Smooth muscle cell (in vitro differentiated cells): ENCODE results near the gene NIFK. TPM values are rescaled to one million over a fixed set of nuclear protein-coding genes. Genes with fewer than 3 reads are reported as not detected.
"Not testable (repeated sequence)": the region's sequence is repeated elsewhere in the genome, so short reads cannot be mapped to it uniquely, and the experiment has no call there.

Experiments
- DNase-seq: peaks from one replicate; lab custom pipeline; 2025; ENCODE audit not compliant: unreplicated experiment; lab: John Stamatoyannopoulos, UW
- H2AFZ ChIP-seq: fragments of 200-600 bp; sonication (generic); 2 replicates; pipeline ENCODE4 v1.6.0; 2016; ENCODE audit warnings: antibody characterized with exemption, low read depth, mild to moderate bottlenecking
- H3F3A ChIP-seq: fragments of 200-600 bp; sonication (generic); 2 replicates; pipeline ENCODE4 v1.6.0; 2017; ENCODE audit warnings: antibody characterized with exemption, low read depth
- H3K27ac ChIP-seq: fragments of 200-600 bp; sonication (generic); 2 replicates; pipeline ENCODE4 v1.5.1; 2016; ENCODE audit warnings: low read depth, mild to moderate bottlenecking
- H3K27me3 ChIP-seq: fragments of 200-600 bp; sonication (generic); 2 replicates; pipeline ENCODE4 v1.6.1; 2016; ENCODE audit warnings: low read depth, mild to moderate bottlenecking
- H3K36me3 ChIP-seq: fragments of 200-600 bp; sonication (generic); 2 replicates; pipeline ENCODE4 v1.5.1; 2016; ENCODE audit warnings: low read depth
- H3K4me1 ChIP-seq: fragments of 200-600 bp; sonication (generic); 2 replicates; pipeline ENCODE4 v1.5.1; 2016; ENCODE audit warnings: low read depth
- H3K4me2 ChIP-seq: fragments of 200-600 bp; sonication (generic); 2 replicates; pipeline ENCODE4 v1.6.0; 2016; ENCODE audit warnings: mild to moderate bottlenecking
- H3K4me3 ChIP-seq: fragments of 200-600 bp; sonication (generic); 2 replicates; pipeline ENCODE4 v1.5.1; 2016; ENCODE audit warnings: mild to moderate bottlenecking
- H3K79me2 ChIP-seq: fragments of 200-600 bp; sonication (generic); 2 replicates; pipeline ENCODE4 v1.6.0; 2016; ENCODE audit warnings: low read depth, mild to moderate bottlenecking
- H3K9ac ChIP-seq: fragments of 200-600 bp; sonication (generic); 2 replicates; pipeline ENCODE4 v1.6.0; 2016; ENCODE audit warnings: low read depth
- H3K9me3 ChIP-seq: fragments of 200-600 bp; sonication (generic); replicated peaks from 2 replicates; pipeline ENCODE4 v1.5.1; 2016; ENCODE audit warnings: low read depth
- H4K20me1 ChIP-seq: fragments of 200-600 bp; sonication (generic); 2 replicates; pipeline ENCODE4 v1.6.0; 2016; ENCODE audit warnings: low read depth
- WGBS: methylation state at CpG from one replicate; pipeline ENCODE4 v1.1.7; 2016; ENCODE audit warnings: low lambda C conversion rate; 5-methylcytosine and 5-hydroxymethylcytosine counted together
- polyA plus RNA-seq: library from polyadenylated mRNA; unstranded; fragments of >200 nt; fragmentation: Nextera tagmentation; extraction: Ambion mirVana; gene quantifications from 2 replicates; pipeline ENCODE4 v1.2.1, GENCODE V29; 2016
- total RNA-seq: library from RNA; depleted of rRNA; stranded (reverse); fragments of >200 nt; gene quantifications from 2 replicates; pipeline ENCODE4 v1.2.3, GENCODE V29; 2014
- TF ChIP-seq, protein P1 (sequence below): fragments of 200-600 bp; sonication (generic); IDR thresholded peaks from 2 replicates; pipeline ENCODE4 v1.5.1; 2017; ENCODE audit warnings: borderline replicate concordance, mild to moderate bottlenecking, antibody characterized with exemption; ENCODE audit not compliant: insufficient read depth, poor library complexity, severe bottlenecking

Gene NIFK
- total and polyA plus RNA-seq, 2 experiments from 2014 or later = 43.6 to 92.5 TPM

GRCh38 chr2:121722479-121722878, 14.2 kb downstream of the NIFK start:
- H3K9me3 ChIP-seq = no peaks in the 10 kb centered on the region
- peaks cover 4% of the 10 kb centered on the region for H3F3A ChIP-seq
- 78% methylated on average over 5 of the region's 5 CpGs for WGBS
- H3K79me2 ChIP-seq = no peaks in the 10 kb centered on the region
- no peaks in the 10 kb centered on the region for H4K20me1 ChIP-seq
- H2AFZ ChIP-seq = no peak overlapping the region
- TF ChIP-seq, protein P1, sequence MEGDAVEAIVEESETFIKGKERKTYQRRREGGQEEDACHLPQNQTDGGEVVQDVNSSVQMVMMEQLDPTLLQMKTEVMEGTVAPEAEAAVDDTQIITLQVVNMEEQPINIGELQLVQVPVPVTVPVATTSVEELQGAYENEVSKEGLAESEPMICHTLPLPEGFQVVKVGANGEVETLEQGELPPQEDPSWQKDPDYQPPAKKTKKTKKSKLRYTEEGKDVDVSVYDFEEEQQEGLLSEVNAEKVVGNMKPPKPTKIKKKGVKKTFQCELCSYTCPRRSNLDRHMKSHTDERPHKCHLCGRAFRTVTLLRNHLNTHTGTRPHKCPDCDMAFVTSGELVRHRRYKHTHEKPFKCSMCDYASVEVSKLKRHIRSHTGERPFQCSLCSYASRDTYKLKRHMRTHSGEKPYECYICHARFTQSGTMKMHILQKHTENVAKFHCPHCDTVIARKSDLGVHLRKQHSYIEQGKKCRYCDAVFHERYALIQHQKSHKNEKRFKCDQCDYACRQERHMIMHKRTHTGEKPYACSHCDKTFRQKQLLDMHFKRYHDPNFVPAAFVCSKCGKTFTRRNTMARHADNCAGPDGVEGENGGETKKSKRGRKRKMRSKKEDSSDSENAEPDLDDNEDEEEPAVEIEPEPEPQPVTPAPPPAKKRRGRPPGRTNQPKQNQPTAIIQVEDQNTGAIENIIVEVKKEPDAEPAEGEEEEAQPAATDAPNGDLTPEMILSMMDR = no peak
- H3K36me3 ChIP-seq = peaks cover 9% of the 10 kb centered on the region
- no peaks in the 10 kb centered on the region for H3K4me1 ChIP-seq
- no peak overlapping the region for H3K4me3 ChIP-seq
- no peak for DNase-seq
- H3K27me3 ChIP-seq = no peaks in the 10 kb centered on the region
- H3K9ac ChIP-seq = no peak overlapping the region
- H3K4me2 ChIP-seq = peak overlapping the region; percentile 3
- peak overlapping the region; percentile 79 for H3K27ac ChIP-seq

GRCh38 chr2:121721926-121722325, 14.7 kb downstream of the NIFK start:
- Histone ChIP-seq H3K9ac (no peak overlapping the region), H3K9me3 (no peaks in the 10 kb centered on the region), H3K27me3 (no peaks in the 10 kb centered on the region), H3K4me3 (no peak overlapping the region), H3K4me2 (peak overlapping the region; percentile 18), H3K36me3 (peaks cover 4% of the 10 kb centered on the region), H3K4me1 (no peaks in the 10 kb centered on the region), H2AFZ (no peak overlapping the region), H3F3A (peaks cover 4% of the 10 kb centered on the region), H4K20me1 (no peaks in the 10 kb centered on the region), H3K79me2 (no peaks in the 10 kb centered on the region), H3K27ac (peak overlapping the region; percentile 79)
- TF ChIP-seq, protein P1 = no peak
- 64% methylated on average over 8 of the region's 8 CpGs for WGBS
- DNase-seq = no peak

DNA sequence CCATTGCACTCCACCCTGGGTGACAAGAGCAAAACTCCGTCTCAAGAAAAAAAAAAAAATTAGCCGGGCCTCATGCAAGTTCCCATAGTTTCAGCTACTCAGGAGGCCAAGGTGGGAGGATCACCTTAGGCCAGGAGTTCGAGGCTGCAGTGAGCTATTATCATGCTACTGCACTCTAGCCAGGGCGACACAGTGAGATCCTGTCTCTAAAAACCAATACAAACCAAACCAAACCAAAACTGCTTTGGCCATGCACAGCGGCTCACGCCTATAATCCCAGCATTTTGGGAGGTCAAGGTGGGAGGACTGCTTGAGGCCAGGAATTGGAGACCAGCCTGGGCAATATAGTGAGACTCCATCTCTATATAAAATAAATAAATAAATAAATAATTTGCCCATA, 19.1 kb downstream of the NIFK start:
- 98% methylated on average over 6 of the region's 6 CpGs for WGBS

DNA sequence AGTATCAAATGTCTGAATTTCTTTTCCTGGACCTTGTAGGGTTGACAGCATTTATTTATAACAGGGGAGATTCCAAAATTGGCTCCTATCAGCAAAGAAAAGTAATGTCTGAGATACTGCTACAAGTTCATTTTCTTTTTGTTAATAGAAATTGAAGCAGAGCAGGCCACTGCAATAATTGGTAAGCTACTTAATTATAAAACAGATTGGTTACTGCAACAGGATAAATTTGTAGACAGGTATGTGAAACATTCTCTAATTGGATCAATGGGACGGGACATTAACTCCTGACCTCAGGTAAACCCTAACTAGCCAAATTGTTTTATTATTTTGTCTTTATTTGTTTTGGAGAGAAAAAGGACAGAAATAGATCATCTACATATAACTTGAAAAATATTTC, 20.5 kb downstream of the NIFK start:
- Histone ChIP-seq H3K27me3 (no peaks in the 10 kb centered on the region), H3K79me2 (no peaks in the 10 kb centered on the region), H3K4me3 (no peak overlapping the region), H3K9ac (no peak overlapping the region), H4K20me1 (no peaks in the 10 kb centered on the region), H3K9me3 (no peaks in the 10 kb centered on the region), H3K36me3 (no peaks in the 10 kb centered on the region), H3K4me2 (no peak overlapping the region), H3K4me1 (no peaks in the 10 kb centered on the region), H3K27ac (no peak overlapping the region), H2AFZ (no peak overlapping the region), H3F3A (no peaks in the 10 kb centered on the region)
- TF ChIP-seq, protein P1 = no peak
- 97% methylated on average over 1 of the region's 1 CpG for WGBS
- no peak for DNase-seq

More for the DNA sequence above, 19.1 kb downstream of the NIFK start:
- peaks cover 4% of the 10 kb centered on the region for H3F3A ChIP-seq
- DNase-seq = no peak
- H2AFZ ChIP-seq = no peak overlapping the region
- H3K36me3 ChIP-seq = no peaks in the 10 kb centered on the region
- H3K4me3 ChIP-seq = no peak overlapping the region
- no peaks in the 10 kb centered on the region for H3K27me3 ChIP-seq
- no peaks in the 10 kb centered on the region for H4K20me1 ChIP-seq
- no peak overlapping the region for H3K4me2 ChIP-seq
- no peaks in the 10 kb centered on the region for H3K9me3 ChIP-seq
- no peaks in the 10 kb centered on the region for H3K4me1 ChIP-seq
- H3K27ac ChIP-seq = no peak overlapping the region
- H3K79me2 ChIP-seq = no peaks in the 10 kb centered on the region
- H3K9ac ChIP-seq = no peak overlapping the region
- TF ChIP-seq, protein P1 = no peak

DNA sequence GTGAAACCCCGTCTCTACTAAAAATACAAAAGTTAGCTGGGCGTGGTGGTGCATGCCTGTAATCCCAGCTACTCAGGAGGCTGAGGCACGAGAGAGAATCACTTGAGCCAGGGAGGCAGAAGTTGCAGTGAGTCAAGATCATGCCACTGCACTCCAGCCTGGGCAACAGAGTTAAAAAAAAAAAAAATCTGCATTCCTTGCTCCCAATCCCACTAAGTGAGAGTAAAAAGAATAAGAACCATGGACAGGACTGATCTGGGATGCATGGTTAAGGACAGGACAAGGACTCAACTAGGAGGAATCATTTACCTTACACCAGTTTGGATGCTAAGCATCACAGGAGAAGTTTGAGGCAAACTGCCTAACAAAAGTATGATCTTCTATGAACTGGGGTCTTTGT, 25.2 kb downstream of the NIFK start:
- H3K79me2 ChIP-seq, H3K9me3 ChIP-seq, H3K4me3 ChIP-seq, DNase-seq, H2AFZ ChIP-seq, H4K20me1 ChIP-seq, H3F3A ChIP-seq, H3K27ac ChIP-seq, H3K27me3 ChIP-seq, H3K9ac ChIP-seq, H3K4me1 ChIP-seq, H3K36me3 ChIP-seq, H3K4me2 ChIP-seq: not testable (repeated sequence)
- WGBS = 93% methylated on average over 3 of the region's 3 CpGs
